GM19438 (cell line): ENCODE measurements around the gene LZIC.

Experiments used
- ATAC-seq: cut with Tn5 transposase; IDR thresholded peaks from one replicate; pipeline ENCODE4 v1.9.1; 2021; ENCODE audit warnings: low read depth; ENCODE audit not compliant: unreplicated experiment

LZIC gene

DNA sequence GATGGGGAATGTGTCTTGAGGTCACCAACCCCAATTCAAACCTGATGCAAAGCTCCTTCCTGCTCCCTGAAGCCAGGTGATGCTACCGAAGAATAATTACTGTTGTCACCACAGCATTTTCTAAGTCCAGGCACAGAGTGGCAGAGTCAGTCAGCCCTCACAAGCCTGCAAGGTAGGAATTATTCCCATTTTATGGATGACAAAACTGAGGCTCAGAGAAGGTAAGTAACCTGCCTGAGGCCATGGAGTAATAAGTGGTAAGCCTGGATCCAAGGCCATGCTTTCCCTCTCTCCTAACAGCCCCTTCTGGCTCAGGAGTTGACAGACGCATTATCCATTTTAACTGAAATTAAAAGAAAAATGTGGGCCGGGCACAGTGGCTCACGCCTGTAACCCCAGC is 56.1 kb downstream of the LZIC start:
- ATAC-seq, result no peak

DNA sequence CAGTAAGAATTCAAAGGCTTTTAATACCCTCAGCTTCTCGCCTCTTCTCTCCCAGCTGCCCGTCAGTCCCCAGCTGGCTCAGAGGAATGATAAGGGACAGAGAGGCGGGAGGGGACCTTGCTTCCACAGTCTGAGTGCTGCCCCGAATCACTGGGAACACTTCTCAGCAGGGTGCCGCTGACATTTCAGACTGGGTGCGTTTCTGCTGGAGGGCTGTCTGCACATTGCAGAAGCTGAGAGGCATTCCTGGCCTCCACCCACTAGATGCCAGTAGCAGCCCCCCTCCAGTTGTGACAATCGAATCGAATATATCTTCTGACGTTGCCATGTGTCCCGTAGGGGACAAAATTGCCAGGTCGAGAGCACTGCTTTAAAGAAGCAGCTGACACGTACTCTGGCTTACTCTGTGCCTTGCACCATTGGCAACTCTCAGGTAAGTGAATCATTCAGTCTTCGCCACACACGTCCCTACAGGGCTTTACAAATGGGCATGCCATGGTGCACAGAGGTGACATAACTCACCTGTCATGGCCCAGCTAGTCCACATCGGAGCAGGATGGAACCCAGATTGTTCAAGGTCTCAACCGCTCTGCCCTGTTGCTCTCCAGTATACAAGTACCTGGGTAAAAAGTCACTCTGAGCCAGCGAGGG is 57.0 kb downstream of the LZIC start:
- ATAC-seq, result no peak

DNA sequence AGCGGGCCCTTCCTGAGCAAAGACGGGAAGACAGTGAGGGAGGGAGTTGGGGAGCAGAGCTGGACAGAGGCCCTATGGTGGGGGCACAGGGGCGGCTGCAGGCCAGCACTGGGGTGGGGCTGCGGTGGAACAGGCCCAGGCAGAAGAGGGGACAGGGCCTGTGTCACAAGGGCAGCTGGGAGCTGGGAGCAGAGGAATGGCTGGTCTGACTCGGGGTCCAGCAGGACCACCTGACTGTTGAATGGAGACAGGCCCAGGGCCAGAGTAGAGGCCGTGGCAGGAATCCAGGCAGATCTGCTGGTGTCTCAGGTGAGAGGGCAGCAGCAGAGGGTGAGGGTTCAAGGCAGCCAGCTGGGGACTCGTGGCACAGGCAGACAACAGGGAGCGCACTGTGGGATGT is 58.4 kb downstream of the LZIC start:
- ATAC-seq, result no peak

DNA sequence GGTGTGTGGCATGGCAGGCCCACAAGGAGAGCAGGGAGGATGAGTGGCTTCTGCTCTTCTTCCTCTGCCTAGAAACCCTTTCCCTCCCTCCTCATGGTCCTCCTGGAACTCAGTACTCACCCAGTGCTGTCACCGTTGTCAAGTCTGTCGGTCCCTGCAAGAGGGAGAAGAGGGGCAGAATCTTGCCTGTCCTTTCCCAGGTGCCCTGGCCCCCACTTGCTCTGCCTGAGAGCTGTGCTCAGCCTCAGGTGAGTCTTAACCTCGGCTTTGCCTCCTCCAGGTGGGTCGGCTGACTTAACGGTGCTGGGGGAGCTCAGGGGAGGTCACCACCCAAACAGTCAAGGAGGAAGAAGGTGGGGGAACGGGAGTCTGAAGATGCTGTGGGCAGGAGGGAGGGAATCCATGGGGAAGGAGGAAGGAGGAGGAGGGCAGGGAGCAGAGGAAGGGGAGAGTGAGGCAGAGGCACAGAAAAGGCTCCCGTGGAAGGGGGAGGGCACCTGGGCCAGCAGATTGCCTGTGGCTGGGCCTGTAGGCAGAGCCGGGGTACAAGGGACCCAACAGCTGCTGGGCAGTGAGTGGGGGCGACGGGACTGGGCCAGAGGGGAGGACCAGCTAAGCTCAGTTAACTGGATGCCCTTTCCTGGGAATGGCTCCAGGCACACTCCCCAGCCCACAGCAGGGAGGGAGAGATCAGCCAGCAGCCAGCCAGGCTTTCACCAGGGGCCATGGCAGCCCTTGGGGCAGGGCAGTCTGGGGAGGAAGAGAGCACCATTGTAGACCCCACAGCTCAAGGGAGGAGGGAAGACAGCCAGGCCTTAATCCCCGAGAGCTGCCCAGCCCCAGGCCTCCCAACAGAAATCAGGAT is 59.4 kb downstream of the LZIC start:
- ATAC-seq, result no peak

DNA sequence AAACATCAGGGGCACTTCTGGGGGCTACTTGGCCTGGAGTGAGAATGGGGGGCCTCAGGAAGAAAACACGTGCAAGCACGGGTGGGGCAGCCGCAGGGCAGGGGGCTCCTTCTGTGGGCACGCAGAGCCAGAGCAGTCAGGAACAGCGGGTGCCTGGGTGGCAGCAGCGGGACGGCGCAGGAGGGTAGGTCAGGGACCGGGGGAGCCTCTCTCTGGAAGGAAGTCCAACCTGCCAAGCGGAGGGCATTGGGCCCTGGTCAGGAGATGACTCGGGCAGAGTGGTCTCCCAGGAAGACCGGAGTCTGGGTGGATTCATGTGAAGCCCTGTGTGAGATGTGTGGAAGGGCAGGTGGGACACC is 60.3 kb downstream of the LZIC start:
- ATAC-seq, result no peak

DNA sequence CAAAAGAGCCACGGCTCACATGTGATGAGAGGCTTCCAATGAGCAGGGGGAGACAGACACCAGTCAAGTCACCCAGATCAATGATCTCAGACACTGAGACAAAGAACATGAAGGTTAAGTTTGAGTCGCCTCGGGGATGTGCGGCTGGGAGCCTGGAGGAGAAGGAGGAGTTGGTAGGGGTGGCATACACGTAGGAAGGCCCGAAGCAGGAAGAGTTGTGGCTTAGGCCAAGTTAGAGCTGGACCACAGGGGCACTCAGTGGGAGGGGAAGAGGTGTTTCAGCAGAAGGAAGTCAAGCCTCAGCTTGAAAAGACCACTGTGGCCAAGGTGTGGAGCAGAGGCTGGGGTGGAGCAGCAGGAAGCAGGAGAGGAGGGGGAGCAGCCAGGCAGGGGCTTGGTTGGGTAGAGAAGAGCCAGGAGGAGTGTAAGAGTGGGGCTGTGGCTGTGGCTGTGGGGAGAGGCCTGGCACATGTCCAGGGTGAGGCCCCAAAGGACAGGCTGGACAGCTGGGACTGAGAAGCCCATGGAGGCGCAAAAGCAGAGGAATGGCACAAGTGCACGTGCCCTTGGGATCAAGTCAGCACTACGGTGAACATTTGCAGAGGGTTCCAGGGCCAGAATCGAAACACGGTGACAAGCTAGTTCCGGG is 60.8 kb downstream of the LZIC start:
- no peak for ATAC-seq

DNA sequence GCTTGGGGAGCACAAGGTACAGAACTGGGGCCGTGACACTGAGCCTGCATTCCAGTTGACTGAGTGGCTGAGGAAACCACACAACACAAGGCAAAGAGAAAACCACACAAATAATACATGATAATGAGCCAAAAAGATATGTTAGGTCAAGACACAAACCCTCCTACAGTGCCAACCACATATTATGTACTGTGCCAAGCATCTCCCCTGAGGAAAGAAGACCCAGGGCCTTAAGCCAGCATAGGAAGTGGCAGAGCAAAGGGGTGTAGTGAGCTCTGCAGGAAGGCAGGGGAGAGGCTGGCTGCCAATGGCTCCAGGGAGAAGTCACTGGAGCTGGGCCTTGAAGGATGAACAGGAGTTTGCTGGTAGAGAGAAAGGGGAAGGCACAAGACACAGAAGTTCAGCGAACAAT is 61.3 kb downstream of the LZIC start:
- ATAC-seq, result no peak
